SH-SY5Y (cell line): ENCODE data around the gene MRPL54.

ENCODE experiments used
- GATA2 ChIP-seq: IDR thresholded peaks from 2 replicates; pipeline ENCODE4 v1.6.1; 2011; ENCODE audit warnings: mild to moderate bottlenecking, low read depth, low read length
- GATA3 ChIP-seq: IDR thresholded peaks from 2 replicates; pipeline ENCODE4 v1.6.1; 2011; ENCODE audit warnings: low read depth, mild to moderate bottlenecking, low read length, moderate library complexity

- TF ChIP-seq GATA2 (no peak), GATA3 (no peak)
These were observed 45.3 kb downstream of the MRPL54 start for GRCh38 chr19:3807574-3808354.
